ENCODE results near the gene TMEM121. TPM values are rescaled to one million over a fixed set of nuclear protein-coding genes. Genes with fewer than 3 reads are reported as not detected.
"Not testable (repeated sequence)": the region's sequence is repeated elsewhere in the genome, so short reads cannot be mapped to it uniquely, and the experiment has no call there.

Gene TMEM121
- polyA plus RNA-seq, 1 of the 3 experiments (the other 2 are of a cell fraction) = 9.1 TPM

- CTCF ChIA-PET = not testable (repeated sequence)
Observed at GRCh38 chr14:105561345-105561744, 35.0 kb downstream of the TMEM121 start.

GRCh38 chr14:105562713-105563346 lies 36.4 kb downstream of the TMEM121 start:
- Histone ChIP-seq H3K4me3 (ENCODE audit: low read depth in 2 of 2, low read length in 1 of 2) (no peak overlapping the region), H3K9me2 (no peaks in the 10 kb centered on the region), H3K36me3 (replicated peaks in 1 of 2; ENCODE audit: control insufficient read depth in 1 of 2, insufficient read depth in 2 of 2, low read length in 1 of 2) (no peaks in the 10 kb centered on the region), H3K4me2 (no peak overlapping the region), H3K79me2 (ENCODE audit: insufficient read depth) (no peaks in the 10 kb centered on the region), H3K9me3 (no peaks in the 10 kb centered on the region), H2AFZ (ENCODE audit: low read depth) (no peak overlapping the region), H3F3A (replicated peaks; ENCODE audit: insufficient read depth) (no peaks in the 10 kb centered on the region), H4K20me1 (ENCODE audit: insufficient read depth) (no peaks in the 10 kb centered on the region), H3K27me3 (ENCODE audit: insufficient read depth) (no peaks in the 10 kb centered on the region), H3K4me1 (ENCODE audit: control insufficient read depth in 1 of 2, insufficient read depth in 2 of 2, low read depth in 1 of 2, low read length in 1 of 2) (no peaks in the 10 kb centered on the region), H3K9ac (no peak overlapping the region), H3K27ac (ENCODE audit: low read depth in 2 of 2, low read length in 1 of 2) (no peak overlapping the region)
- POLR2A ChIA-PET = no interaction called here
- CTCF ChIA-PET = no interaction called here
- no peak for TF ChIP-seq NRF1 (IDR thresholded peaks at IDR 0.05; ENCODE audit: low read depth, low read length)
- no peak for TF ChIP-seq RCOR1 (IDR thresholded peaks at IDR 0.05; ENCODE audit: low read length)
- TF ChIP-seq USF2 (IDR thresholded peaks at IDR 0.05; ENCODE audit: borderline replicate concordance, low read depth, low read length) = no peak
- TF ChIP-seq, protein P1, sequence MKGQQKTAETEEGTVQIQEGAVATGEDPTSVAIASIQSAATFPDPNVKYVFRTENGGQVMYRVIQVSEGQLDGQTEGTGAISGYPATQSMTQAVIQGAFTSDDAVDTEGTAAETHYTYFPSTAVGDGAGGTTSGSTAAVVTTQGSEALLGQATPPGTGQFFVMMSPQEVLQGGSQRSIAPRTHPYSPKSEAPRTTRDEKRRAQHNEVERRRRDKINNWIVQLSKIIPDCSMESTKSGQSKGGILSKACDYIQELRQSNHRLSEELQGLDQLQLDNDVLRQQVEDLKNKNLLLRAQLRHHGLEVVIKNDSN (IDR thresholded peaks at IDR 0.05; ENCODE audit: borderline replicate concordance, low read depth) = no peak
- no peak for TF ChIP-seq RAD21 (IDR thresholded peaks at IDR 0.05; ENCODE audit: low read length)
- TF ChIP-seq, protein P2, sequence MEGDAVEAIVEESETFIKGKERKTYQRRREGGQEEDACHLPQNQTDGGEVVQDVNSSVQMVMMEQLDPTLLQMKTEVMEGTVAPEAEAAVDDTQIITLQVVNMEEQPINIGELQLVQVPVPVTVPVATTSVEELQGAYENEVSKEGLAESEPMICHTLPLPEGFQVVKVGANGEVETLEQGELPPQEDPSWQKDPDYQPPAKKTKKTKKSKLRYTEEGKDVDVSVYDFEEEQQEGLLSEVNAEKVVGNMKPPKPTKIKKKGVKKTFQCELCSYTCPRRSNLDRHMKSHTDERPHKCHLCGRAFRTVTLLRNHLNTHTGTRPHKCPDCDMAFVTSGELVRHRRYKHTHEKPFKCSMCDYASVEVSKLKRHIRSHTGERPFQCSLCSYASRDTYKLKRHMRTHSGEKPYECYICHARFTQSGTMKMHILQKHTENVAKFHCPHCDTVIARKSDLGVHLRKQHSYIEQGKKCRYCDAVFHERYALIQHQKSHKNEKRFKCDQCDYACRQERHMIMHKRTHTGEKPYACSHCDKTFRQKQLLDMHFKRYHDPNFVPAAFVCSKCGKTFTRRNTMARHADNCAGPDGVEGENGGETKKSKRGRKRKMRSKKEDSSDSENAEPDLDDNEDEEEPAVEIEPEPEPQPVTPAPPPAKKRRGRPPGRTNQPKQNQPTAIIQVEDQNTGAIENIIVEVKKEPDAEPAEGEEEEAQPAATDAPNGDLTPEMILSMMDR (IDR thresholded peaks at IDR 0.05) = no peak
- no peak for TF ChIP-seq RXRA (IDR thresholded peaks at IDR 0.05; ENCODE audit: borderline replicate concordance, low read depth)
- no peak for TF ChIP-seq GATA2 (CRISPR knock-in tag; IDR thresholded peaks at IDR 0.05)
- no peak for DNase-seq
- WGBS (ENCODE audit: low lambda C conversion rate) = 77% methylated on average over 4 of the region's 4 CpGs

More at GRCh38 chr14:105561345-105561744, 35.0 kb downstream of the TMEM121 start:
- H3K9ac ChIP-seq; H3K4me3 ChIP-seq (ENCODE audit: low read depth in 2 of 2, low read length in 1 of 2); H3K9me2 ChIP-seq; H4K20me1 ChIP-seq (ENCODE audit: insufficient read depth); H3K27me3 ChIP-seq (ENCODE audit: insufficient read depth); H3K27ac ChIP-seq (ENCODE audit: low read depth in 2 of 2, low read length in 1 of 2); H3K4me2 ChIP-seq; H3K9me3 ChIP-seq; DNase-seq; H3K4me1 ChIP-seq (ENCODE audit: control insufficient read depth in 1 of 2, insufficient read depth in 2 of 2, low read depth in 1 of 2, low read length in 1 of 2); H3K36me3 ChIP-seq (replicated peaks in 1 of 2; ENCODE audit: control insufficient read depth in 1 of 2, insufficient read depth in 2 of 2, low read length in 1 of 2); H2AFZ ChIP-seq (ENCODE audit: low read depth); H3K79me2 ChIP-seq (ENCODE audit: insufficient read depth); POLR2A ChIA-PET; H3F3A ChIP-seq (replicated peaks; ENCODE audit: insufficient read depth): not testable (repeated sequence)
- WGBS (ENCODE audit: low lambda C conversion rate) = 82% methylated on average over 7 of the region's 14 CpGs

Data from SK-N-SH (cell line).